WTC11 (cell line): ENCODE data around the gene PHACTR3. TPM values are rescaled to one million over a fixed set of nuclear protein-coding genes. Genes with fewer than 3 reads are reported as not detected.

Source experiments
- ATAC-seq: fragments of 200-7000 bp; cut with Tn5 transposase; 2 replicates; pipeline ENCODE4 v1.10.0; 2021; ENCODE audit warnings: mild to moderate bottlenecking, moderate library complexity
- CTCF ChIA-PET: fragments of 300-600 bp; sonication (Branson Sonifier 250); formaldehyde crosslinking; loops from one replicate; lab custom pipeline; 2021; ENCODE audit warnings: antibody characterized with exemption; lab: Charles Lee
- POLR2A ChIA-PET: fragments of 350-600 bp; sonication (Branson Sonifier 250); formaldehyde crosslinking; loops from one replicate; lab custom pipeline; 2021; ENCODE audit warnings: antibody characterized with exemption; lab: Charles Lee
- DNase-seq: peaks from one replicate; pipeline ENCODE4 v3.0.0; 2021; ENCODE audit warnings: low spot score
- H3K27ac Mint-ChIP-seq: 2 replicates; pipeline ENCODE4 v1.8.0; 2021; ENCODE audit warnings: mixed read lengths
- H3K27me3 Mint-ChIP-seq: 2 replicates; pipeline ENCODE4 v1.8.0; 2021; ENCODE audit warnings: low read depth, mild to moderate bottlenecking, moderate library complexity, mixed read lengths
- H3K36me3 Mint-ChIP-seq: 2 replicates; pipeline ENCODE4 v1.8.0; 2021; ENCODE audit warnings: mixed read lengths
- H3K4me1 Mint-ChIP-seq: 2 replicates; pipeline ENCODE4 v1.8.0; 2022; ENCODE audit warnings: mixed read lengths
- H3K4me3 Mint-ChIP-seq: 2 replicates; pipeline ENCODE4 v1.8.0; 2021; ENCODE audit warnings: mild to moderate bottlenecking, moderate library complexity, mixed read lengths
- H3K9me3 Mint-ChIP-seq: 2 replicates; pipeline ENCODE4 v1.8.0; 2021; ENCODE audit warnings: mixed read lengths
- ATF1 ChIP-seq: sonication (generic); formaldehyde crosslinking; IDR thresholded peaks from 2 replicates; pipeline ENCODE4 v1.8.1; 2023; ENCODE audit warnings: mild to moderate bottlenecking, moderate library complexity, missing genetic modification reagents
- ATF3 ChIP-seq: sonication (generic); formaldehyde crosslinking; conservative IDR thresholded peaks from 2 replicates; pipeline ENCODE4 v1.8.1; 2022; ENCODE audit warnings: mild to moderate bottlenecking, missing genetic modification reagents
- ETV6 ChIP-seq: sonication (generic); formaldehyde crosslinking; IDR thresholded peaks from 2 replicates; pipeline ENCODE4 v1.8.1; 2022; ENCODE audit warnings: mild to moderate bottlenecking, missing genetic modification reagents
- GTF2I ChIP-seq: fragments of 250-450 bp; sonication (Bioruptor Pico); conservative IDR thresholded peaks from 2 replicates; pipeline ENCODE4 v1.4.0; 2021; ENCODE audit warnings: mild to moderate bottlenecking
- PRRX2 ChIP-seq: fragments of 250-450 bp; sonication (Bioruptor Pico); IDR thresholded peaks from 2 replicates; pipeline ENCODE4 v1.8.0; 2021; ENCODE audit warnings: mild to moderate bottlenecking
- SMAD4 ChIP-seq: sonication (generic); formaldehyde crosslinking; IDR thresholded peaks from 2 replicates; pipeline ENCODE4 v1.8.0; 2022; ENCODE audit warnings: mild to moderate bottlenecking, missing genetic modification reagents
- STAT6 ChIP-seq: sonication (generic); formaldehyde crosslinking; conservative IDR thresholded peaks from 2 replicates; pipeline ENCODE4 v1.8.1; 2023; ENCODE audit warnings: mild to moderate bottlenecking, low read depth, missing genetic modification reagents, moderate library complexity
- ZNF219 ChIP-seq: sonication (generic); formaldehyde crosslinking; IDR thresholded peaks from 2 replicates; pipeline ENCODE4 v1.8.0; 2023; ENCODE audit warnings: missing genetic modification reagents, mild to moderate bottlenecking, borderline replicate concordance
- ZNF317 ChIP-seq: sonication (generic); formaldehyde crosslinking; IDR thresholded peaks from 2 replicates; pipeline ENCODE4 v1.8.1; 2023; ENCODE audit warnings: low read depth, mild to moderate bottlenecking, moderate library complexity, missing genetic modification reagents, borderline replicate concordance
- ZNF425 ChIP-seq: fragments of 250-450 bp; sonication (Bioruptor Pico); conservative IDR thresholded peaks from 2 replicates; pipeline ENCODE4 v1.9.0; 2021; ENCODE audit warnings: mild to moderate bottlenecking
- total RNA-seq: library from RNA; stranded (reverse); gene quantifications from 3 replicates; pipeline ENCODE4 v1.2.3, GENCODE V29; 2021
- TF ChIP-seq, protein P1 (sequence below): sonication (generic); formaldehyde crosslinking; IDR thresholded peaks from 2 replicates; pipeline ENCODE4 v1.8.0; 2023; ENCODE audit warnings: missing genetic modification reagents, mild to moderate bottlenecking, borderline replicate concordance
- TF ChIP-seq, protein P2 (sequence below): sonication (generic); formaldehyde crosslinking; IDR thresholded peaks from 2 replicates; pipeline ENCODE4 v1.8.1; 2022; ENCODE audit warnings: missing genetic modification reagents, borderline replicate concordance
- TF ChIP-seq, protein P3 (sequence below): sonication (generic); formaldehyde crosslinking; IDR thresholded peaks from 2 replicates; pipeline ENCODE4 v1.8.0; 2022; ENCODE audit warnings: mild to moderate bottlenecking, missing genetic modification reagents
- TF ChIP-seq, protein P4 (sequence below): fragments of 250-450 bp; sonication (Bioruptor Pico); IDR thresholded peaks from 2 replicates; pipeline ENCODE4 v1.8.0; 2021; ENCODE audit warnings: mild to moderate bottlenecking

Gene PHACTR3
- total RNA-seq, 1 experiment from 2014 or later: 0.28 TPM

- ATAC-seq (no peak), DNase-seq (no peak)
- ChIA-PET POLR2A (no interaction called here), CTCF (interaction anchor here (0.6 to 2.4 kb wide), 2 partner anchors 126 to 1475 kb away, joined by 3 to 7 read pairs; no protein-coding TSS in a partner anchor)
- Mint-ChIP-seq H3K9me3 (peaks cover 10% of the 10 kb centered on the region), H3K27ac (no peak overlapping the region), H3K27me3 (peaks cover 73% of the 10 kb centered on the region), H3K4me3 (no peak overlapping the region), H3K4me1 (no peaks in the 10 kb centered on the region), H3K36me3 (no peaks in the 10 kb centered on the region)
- TF ChIP-seq ZNF219 (CRISPR knock-in tag): no peak
- no peak for TF ChIP-seq GTF2I (CRISPR knock-in tag)
- TF ChIP-seq, protein P1, sequence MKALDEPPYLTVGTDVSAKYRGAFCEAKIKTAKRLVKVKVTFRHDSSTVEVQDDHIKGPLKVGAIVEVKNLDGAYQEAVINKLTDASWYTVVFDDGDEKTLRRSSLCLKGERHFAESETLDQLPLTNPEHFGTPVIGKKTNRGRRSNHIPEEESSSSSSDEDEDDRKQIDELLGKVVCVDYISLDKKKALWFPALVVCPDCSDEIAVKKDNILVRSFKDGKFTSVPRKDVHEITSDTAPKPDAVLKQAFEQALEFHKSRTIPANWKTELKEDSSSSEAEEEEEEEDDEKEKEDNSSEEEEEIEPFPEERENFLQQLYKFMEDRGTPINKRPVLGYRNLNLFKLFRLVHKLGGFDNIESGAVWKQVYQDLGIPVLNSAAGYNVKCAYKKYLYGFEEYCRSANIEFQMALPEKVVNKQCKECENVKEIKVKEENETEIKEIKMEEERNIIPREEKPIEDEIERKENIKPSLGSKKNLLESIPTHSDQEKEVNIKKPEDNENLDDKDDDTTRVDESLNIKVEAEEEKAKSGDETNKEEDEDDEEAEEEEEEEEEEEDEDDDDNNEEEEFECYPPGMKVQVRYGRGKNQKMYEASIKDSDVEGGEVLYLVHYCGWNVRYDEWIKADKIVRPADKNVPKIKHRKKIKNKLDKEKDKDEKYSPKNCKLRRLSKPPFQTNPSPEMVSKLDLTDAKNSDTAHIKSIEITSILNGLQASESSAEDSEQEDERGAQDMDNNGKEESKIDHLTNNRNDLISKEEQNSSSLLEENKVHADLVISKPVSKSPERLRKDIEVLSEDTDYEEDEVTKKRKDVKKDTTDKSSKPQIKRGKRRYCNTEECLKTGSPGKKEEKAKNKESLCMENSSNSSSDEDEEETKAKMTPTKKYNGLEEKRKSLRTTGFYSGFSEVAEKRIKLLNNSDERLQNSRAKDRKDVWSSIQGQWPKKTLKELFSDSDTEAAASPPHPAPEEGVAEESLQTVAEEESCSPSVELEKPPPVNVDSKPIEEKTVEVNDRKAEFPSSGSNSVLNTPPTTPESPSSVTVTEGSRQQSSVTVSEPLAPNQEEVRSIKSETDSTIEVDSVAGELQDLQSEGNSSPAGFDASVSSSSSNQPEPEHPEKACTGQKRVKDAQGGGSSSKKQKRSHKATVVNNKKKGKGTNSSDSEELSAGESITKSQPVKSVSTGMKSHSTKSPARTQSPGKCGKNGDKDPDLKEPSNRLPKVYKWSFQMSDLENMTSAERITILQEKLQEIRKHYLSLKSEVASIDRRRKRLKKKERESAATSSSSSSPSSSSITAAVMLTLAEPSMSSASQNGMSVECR (CRISPR knock-in tag): no peak
- TF ChIP-seq, protein P2, sequence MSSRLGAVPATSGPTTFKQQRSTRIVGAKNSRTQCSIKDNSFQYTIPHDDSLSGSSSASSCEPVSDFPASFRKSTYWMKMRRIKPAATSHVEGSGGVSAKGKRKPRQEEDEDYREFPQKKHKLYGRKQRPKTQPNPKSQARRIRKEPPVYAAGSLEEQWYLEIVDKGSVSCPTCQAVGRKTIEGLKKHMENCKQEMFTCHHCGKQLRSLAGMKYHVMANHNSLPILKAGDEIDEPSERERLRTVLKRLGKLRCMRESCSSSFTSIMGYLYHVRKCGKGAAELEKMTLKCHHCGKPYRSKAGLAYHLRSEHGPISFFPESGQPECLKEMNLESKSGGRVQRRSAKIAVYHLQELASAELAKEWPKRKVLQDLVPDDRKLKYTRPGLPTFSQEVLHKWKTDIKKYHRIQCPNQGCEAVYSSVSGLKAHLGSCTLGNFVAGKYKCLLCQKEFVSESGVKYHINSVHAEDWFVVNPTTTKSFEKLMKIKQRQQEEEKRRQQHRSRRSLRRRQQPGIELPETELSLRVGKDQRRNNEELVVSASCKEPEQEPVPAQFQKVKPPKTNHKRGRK (CRISPR knock-in tag): no peak
- TF ChIP-seq SMAD4 (CRISPR knock-in tag): no peak
- no peak for TF ChIP-seq ZNF425 (CRISPR knock-in tag)
- no peak for TF ChIP-seq PRRX2
- TF ChIP-seq, protein P3, sequence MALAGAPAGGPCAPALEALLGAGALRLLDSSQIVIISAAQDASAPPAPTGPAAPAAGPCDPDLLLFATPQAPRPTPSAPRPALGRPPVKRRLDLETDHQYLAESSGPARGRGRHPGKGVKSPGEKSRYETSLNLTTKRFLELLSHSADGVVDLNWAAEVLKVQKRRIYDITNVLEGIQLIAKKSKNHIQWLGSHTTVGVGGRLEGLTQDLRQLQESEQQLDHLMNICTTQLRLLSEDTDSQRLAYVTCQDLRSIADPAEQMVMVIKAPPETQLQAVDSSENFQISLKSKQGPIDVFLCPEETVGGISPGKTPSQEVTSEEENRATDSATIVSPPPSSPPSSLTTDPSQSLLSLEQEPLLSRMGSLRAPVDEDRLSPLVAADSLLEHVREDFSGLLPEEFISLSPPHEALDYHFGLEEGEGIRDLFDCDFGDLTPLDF (CRISPR knock-in tag): no peak
- no peak for TF ChIP-seq ATF3 (CRISPR knock-in tag)
- TF ChIP-seq ETV6: no peak
- no peak for TF ChIP-seq STAT6 (CRISPR knock-in tag)
- no peak for TF ChIP-seq ATF1 (CRISPR knock-in tag)
- TF ChIP-seq, protein P4, sequence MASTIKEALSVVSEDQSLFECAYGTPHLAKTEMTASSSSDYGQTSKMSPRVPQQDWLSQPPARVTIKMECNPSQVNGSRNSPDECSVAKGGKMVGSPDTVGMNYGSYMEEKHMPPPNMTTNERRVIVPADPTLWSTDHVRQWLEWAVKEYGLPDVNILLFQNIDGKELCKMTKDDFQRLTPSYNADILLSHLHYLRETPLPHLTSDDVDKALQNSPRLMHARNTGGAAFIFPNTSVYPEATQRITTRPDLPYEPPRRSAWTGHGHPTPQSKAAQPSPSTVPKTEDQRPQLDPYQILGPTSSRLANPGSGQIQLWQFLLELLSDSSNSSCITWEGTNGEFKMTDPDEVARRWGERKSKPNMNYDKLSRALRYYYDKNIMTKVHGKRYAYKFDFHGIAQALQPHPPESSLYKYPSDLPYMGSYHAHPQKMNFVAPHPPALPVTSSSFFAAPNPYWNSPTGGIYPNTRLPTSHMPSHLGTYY (CRISPR knock-in tag): no peak
- TF ChIP-seq ZNF317: no peak
These were observed 18.2 kb downstream of the PHACTR3 start for GRCh38 chr20:59622496-59622895.
